HFFc6 (cell line): Measurements from ENCODE around the gene SMYD3. TPM values are rescaled to one million over a fixed set of nuclear protein-coding genes. Genes with fewer than 3 reads are reported as not detected.

Source experiments
- DNase-seq: peaks from one replicate; pipeline ENCODE4 v3.0.0-alpha.2; 2018
- H3K27ac Mint-ChIP-seq: 2 replicates; pipeline ENCODE4 v1.8.0; 2020; ENCODE audit warnings: mild to moderate bottlenecking, mixed read lengths
- H3K27me3 Mint-ChIP-seq: 2 replicates; pipeline ENCODE4 v1.8.0; 2021; ENCODE audit warnings: mild to moderate bottlenecking, moderate library complexity, mixed read lengths; ENCODE audit not compliant: insufficient read depth
- H3K36me3 Mint-ChIP-seq: 2 replicates; pipeline ENCODE4 v1.8.0; 2021; ENCODE audit warnings: low read depth, mixed read lengths
- H3K4me1 Mint-ChIP-seq: 2 replicates; pipeline ENCODE4 v1.8.0; 2020; ENCODE audit warnings: low read depth, mixed read lengths
- H3K4me3 Mint-ChIP-seq: 2 replicates; pipeline ENCODE4 v1.8.0; 2020; ENCODE audit warnings: mild to moderate bottlenecking, moderate library complexity, mixed read lengths
- H3K9me3 Mint-ChIP-seq: 2 replicates; pipeline ENCODE4 v1.8.0; 2020; ENCODE audit warnings: mild to moderate bottlenecking, mixed read lengths
- total RNA-seq, 6 experiments: library from RNA; stranded (reverse); fragmentation: NEBNext Ultra II Directional; extraction: Animal tissue kit (Norgen Biotek cat#: 25700); gene quantifications; 2 replicates in 1 of 6; 3 replicates in 5 of 6; pipeline ENCODE4 v1.2.3, GENCODE V29; 2021
- TF ChIP-seq, protein P1 (sequence below): fragments of 200-600 bp; sonication (generic); IDR thresholded peaks from 2 replicates; pipeline ENCODE4 v1.5.0; 2021; ENCODE audit warnings: antibody characterized with exemption, mild to moderate bottlenecking

Gene SMYD3
- total RNA-seq, 6 experiments from 2014 or later, result 28.4 to 37.9 (median 31.2) TPM

DNA sequence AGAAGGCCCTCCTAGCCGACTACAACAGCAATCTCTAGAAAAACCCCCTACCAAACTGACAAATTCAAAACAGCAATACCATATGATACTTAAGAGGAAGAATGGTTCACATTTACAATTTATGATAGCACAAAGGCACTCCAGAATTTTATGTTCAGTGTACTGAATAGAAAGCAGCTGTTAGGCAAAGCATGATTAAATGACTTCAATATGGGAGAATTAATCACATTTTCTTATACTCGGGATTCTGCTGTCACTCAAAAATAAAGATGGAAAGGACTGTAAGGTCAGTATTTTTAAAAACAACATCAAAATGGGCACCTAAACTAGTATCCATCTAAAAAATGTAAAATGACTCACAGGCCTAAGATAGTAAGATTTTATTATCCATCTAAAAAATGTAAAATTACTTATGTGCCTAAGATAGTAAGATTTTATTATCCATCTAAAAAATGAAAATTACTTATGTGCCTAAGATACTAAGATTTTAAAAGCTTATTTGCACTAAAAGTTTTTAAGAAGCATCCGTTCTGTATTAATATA lies 198.5 kb downstream of the SMYD3 start:
- Mint-ChIP-seq H3K27me3 (no peaks in the 10 kb centered on the region), H3K4me1 (peaks cover 17% of the 10 kb centered on the region), H3K27ac (no peak overlapping the region), H3K9me3 (no peaks in the 10 kb centered on the region), H3K36me3 (peaks cover 5% of the 10 kb centered on the region; the same call in 1 of the 2 replicates), H3K4me3 (no peak overlapping the region)
- no peak for DNase-seq
- TF ChIP-seq, protein P1, sequence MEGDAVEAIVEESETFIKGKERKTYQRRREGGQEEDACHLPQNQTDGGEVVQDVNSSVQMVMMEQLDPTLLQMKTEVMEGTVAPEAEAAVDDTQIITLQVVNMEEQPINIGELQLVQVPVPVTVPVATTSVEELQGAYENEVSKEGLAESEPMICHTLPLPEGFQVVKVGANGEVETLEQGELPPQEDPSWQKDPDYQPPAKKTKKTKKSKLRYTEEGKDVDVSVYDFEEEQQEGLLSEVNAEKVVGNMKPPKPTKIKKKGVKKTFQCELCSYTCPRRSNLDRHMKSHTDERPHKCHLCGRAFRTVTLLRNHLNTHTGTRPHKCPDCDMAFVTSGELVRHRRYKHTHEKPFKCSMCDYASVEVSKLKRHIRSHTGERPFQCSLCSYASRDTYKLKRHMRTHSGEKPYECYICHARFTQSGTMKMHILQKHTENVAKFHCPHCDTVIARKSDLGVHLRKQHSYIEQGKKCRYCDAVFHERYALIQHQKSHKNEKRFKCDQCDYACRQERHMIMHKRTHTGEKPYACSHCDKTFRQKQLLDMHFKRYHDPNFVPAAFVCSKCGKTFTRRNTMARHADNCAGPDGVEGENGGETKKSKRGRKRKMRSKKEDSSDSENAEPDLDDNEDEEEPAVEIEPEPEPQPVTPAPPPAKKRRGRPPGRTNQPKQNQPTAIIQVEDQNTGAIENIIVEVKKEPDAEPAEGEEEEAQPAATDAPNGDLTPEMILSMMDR, result no peak

DNA sequence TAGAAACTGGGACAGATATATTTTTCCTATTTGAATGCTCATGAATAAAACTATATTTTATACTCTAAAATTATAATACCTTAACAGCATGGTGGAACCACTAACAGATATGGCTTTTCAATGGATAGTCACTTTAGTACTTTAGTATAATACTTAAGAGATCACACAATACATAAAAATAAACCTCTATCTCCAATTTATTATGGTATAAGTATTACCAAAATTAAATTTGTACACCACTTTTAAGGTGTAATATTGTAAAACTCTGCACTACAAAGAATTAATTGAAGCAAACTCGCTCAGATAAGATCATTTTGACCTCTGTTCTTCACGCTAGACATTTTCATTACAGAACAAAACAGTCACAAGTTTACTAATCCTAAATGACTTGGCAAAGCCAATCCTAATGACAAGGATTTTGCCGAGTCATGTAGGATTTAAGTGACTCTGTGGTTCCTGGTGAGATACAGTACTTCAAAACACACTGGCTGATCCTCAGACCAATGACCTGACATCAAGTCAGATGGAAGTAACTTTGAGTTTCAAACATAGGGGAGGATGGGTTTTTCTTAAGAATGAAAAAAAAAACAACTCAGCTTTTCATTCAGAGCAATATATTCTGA lies 200.6 kb downstream of the SMYD3 start:
- Mint-ChIP-seq H3K4me3 (no peak overlapping the region), H3K27me3 (no peaks in the 10 kb centered on the region), H3K36me3 (no peaks in the 10 kb centered on the region), H3K4me1 (peaks cover 35% of the 10 kb centered on the region), H3K9me3 (no peaks in the 10 kb centered on the region), H3K27ac (peak overlapping the region; percentile 71)
- TF ChIP-seq, protein P1, result no peak
- no peak for DNase-seq

DNA sequence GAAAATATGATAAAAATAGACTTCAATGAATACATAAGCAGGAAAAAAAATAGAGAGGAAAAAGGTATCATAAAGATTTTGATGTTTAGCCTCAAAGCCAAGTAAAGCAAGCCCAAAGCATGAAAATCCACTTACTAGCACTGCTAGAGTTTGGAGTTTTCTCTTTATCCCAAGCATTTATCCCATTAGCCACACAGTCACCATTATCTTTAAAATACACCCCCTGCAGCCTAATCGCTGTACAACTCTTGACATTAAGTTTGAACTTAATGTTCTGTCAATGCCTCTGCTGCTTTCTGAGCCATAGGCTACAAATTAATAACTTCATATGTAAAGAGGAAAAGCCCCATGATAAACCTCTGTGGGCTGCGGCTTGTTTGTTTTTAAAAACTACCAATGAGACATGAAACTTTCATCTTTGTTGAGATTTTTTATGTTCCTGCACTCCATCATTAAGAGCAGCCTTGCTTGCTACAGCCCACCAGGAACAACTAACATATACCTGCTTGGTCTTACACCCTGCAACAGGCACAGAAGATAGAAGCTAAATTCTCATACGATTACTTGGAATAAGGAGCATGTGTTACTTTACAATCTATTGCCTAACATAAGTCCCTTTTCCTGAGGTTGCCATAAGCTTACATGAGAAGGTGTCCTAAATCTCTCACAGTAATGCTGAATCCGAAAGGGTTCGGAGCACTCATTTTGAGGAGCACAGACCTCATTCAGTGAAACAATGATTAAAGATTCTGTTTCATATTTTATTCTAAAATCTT lies 202.4 kb downstream of the SMYD3 start:
- H3K36me3 Mint-ChIP-seq, result peaks cover 1% of the 10 kb centered on the region
- H3K4me3 Mint-ChIP-seq, result no peak overlapping the region
- H3K4me1 Mint-ChIP-seq, result peaks cover 44% of the 10 kb centered on the region
- TF ChIP-seq, protein P1, result no peak
- H3K27ac Mint-ChIP-seq, result no peak overlapping the region
- DNase-seq, result no peak
- H3K27me3 Mint-ChIP-seq, result no peaks in the 10 kb centered on the region; the same call in 1 of the 2 replicates
- H3K9me3 Mint-ChIP-seq, result no peaks in the 10 kb centered on the region

DNA sequence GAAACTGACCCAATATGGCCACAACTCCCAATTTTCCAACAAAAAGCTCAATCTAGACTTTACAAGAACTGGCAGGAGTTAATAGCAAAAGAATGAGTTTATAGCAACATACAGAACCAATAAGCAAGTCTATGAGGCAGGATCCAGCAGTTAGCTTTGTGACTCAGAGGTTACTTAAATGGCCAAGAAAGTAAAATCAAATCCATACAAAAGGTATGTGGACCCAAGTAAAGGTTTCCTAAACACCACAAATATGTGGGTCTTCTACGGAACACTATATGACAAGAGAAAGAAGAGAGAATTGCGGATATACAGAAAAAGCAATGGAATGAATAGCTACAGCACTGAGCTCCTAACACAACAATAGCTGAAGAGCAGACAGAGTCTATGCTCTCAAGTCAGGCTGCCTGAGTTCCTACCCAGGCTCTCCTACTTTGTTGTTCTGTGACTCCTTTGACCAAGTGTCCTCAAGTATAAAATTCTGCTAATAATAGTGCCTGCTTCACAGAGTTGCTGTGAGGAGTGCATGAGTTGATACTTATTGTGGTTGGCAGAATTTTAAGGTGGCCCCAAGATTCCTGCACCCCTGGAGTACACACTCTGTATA lies 204.3 kb downstream of the SMYD3 start:
- peaks cover 56% of the 10 kb centered on the region for H3K4me1 Mint-ChIP-seq
- H3K36me3 Mint-ChIP-seq, result peaks cover 6% of the 10 kb centered on the region
- H3K27me3 Mint-ChIP-seq, result peaks cover 1% of the 10 kb centered on the region; the same call in 1 of the 2 replicates
- no peak overlapping the region; the same call in 1 of the 2 replicates for H3K4me3 Mint-ChIP-seq
- TF ChIP-seq, protein P1, result no peak
- DNase-seq, result no peak
- no peaks in the 10 kb centered on the region for H3K9me3 Mint-ChIP-seq
- H3K27ac Mint-ChIP-seq, result peak overlapping the region; percentile 59

DNA sequence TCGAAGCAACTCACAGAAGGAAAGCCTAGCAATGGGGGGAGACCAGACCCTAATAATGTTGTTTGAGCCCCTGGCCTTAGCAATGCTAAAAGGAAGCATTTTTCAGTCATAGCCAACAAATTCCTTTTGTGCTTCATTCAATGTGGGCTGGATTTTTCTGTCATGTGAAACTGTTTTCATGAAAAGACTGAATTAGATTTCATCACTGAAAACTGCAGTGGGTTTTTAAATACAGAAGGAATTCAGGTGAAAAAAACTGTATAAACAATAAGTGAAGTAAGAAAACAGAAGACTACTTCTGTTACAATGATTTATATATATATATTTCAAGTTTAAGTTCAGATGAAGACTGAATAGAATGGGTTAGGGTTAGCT lies 204.8 kb downstream of the SMYD3 start:
- H3K27ac Mint-ChIP-seq, result peak overlapping the region; percentile 59
- no peak overlapping the region; the same call in 1 of the 2 replicates for H3K4me3 Mint-ChIP-seq
- DNase-seq, result no peak
- H3K9me3 Mint-ChIP-seq, result no peaks in the 10 kb centered on the region
- peaks cover 6% of the 10 kb centered on the region for H3K36me3 Mint-ChIP-seq
- H3K4me1 Mint-ChIP-seq, result peaks cover 61% of the 10 kb centered on the region
- peaks cover 1% of the 10 kb centered on the region; the same call in 1 of the 2 replicates for H3K27me3 Mint-ChIP-seq
- TF ChIP-seq, protein P1, result no peak
